Lower leg skin (tissue), 3 donors: ENCODE results near the gene HS3ST3A1.

Experiments
- CTCF ChIP-seq, 3 donors: fragments of 450-650 bp; IDR thresholded peaks; one replicate each; pipeline ENCODE4 v1.5.1; 2016; ENCODE audit warnings: antibody characterized with exemption in 3 of 3, mild to moderate bottlenecking in 3 of 3, moderate library complexity in 2 of 3
- POLR2A ChIP-seq, 2 donors: fragments of 450-650 bp; IDR thresholded peaks; one replicate each; pipeline ENCODE4 v1.6.1; 2016 to 2017; ENCODE audit warnings: antibody characterized with exemption in 2 of 2, mild to moderate bottlenecking in 1 of 2, moderate library complexity in 1 of 2

- TF ChIP-seq CTCF (IDR thresholded peaks at IDR 0.05) (no peak), POLR2A (IDR thresholded peaks at IDR 0.05) (no peak)
Measured at GRCh38 chr17:13575466-13575865, 26.3 kb downstream of the HS3ST3A1 start.
